Natural killer cell treated with Interleukin-12 subunit alpha and Interleukin-12 subunit beta and Interleukin-15 and Interleukin-18, amount 100 ng/mL, for 72 hours (primary cell): ENCODE results near the gene MTFR1L. TPM values are rescaled to one million over a fixed set of nuclear protein-coding genes. Genes with fewer than 3 reads are reported as not detected.

ENCODE experiments used
- ATAC-seq, 2 donors: fragments of 150-1000 bp; cut with Tn5 transposase in 1 of 2; sonication (Bioruptor Pico), chemical (Tn5 transposase) in 1 of 2; 2 replicates each; pipeline ENCODE4 v1.10.0; 2021
- DNase-seq: peaks from one replicate; pipeline ENCODE4 v3.0.0; 2022; ENCODE audit warnings: low spot score
- H3K27ac Mint-ChIP-seq, 2 donors: 1 replicate in 1 of 2; 2 replicates in 1 of 2; pipeline ENCODE4 v1.8.0; 2022; ENCODE audit warnings: mixed read lengths in 2 of 2, mild to moderate bottlenecking in 1 of 2, moderate library complexity in 1 of 2
- H3K27me3 Mint-ChIP-seq, 2 donors: 1 replicate in 1 of 2; 2 replicates in 1 of 2; pipeline ENCODE4 v1.8.0; 2022; ENCODE audit warnings: mixed read lengths in 2 of 2
- H3K36me3 Mint-ChIP-seq: one replicate; pipeline ENCODE4 v1.8.0; 2022; ENCODE audit warnings: mixed read lengths
- H3K4me1 Mint-ChIP-seq, 2 donors: 1 replicate in 1 of 2; 2 replicates in 1 of 2; pipeline ENCODE4 v1.8.0; 2022; ENCODE audit warnings: low read depth in 2 of 2, mixed read lengths in 2 of 2, mild to moderate bottlenecking in 1 of 2
- H3K4me3 Mint-ChIP-seq: one replicate; pipeline ENCODE4 v1.8.0; 2022; ENCODE audit warnings: mixed read lengths
- H3K9me3 Mint-ChIP-seq: 2 replicates; pipeline ENCODE4 v1.8.0; 2022; ENCODE audit warnings: mixed read lengths
- total RNA-seq, 2 donors: library from RNA; stranded (reverse); gene quantifications; one replicate each; pipeline ENCODE4 v1.2.3, GENCODE V29; 2022

Gene MTFR1L
- total RNA-seq, 2 donors from 2014 or later: 29.8 to 37.3 TPM

- no peaks in the 10 kb centered on the region for H3K27me3 Mint-ChIP-seq
- H3K9me3 Mint-ChIP-seq: no peaks in the 10 kb centered on the region
- H3K27ac Mint-ChIP-seq: no peak overlapping the region
- H3K4me1 Mint-ChIP-seq: peaks cover 4 to 7% of the 10 kb centered on the region in 2 donors
- ATAC-seq (no peak), DNase-seq (no peak)
- no peak overlapping the region for H3K4me3 Mint-ChIP-seq
- H3K36me3 Mint-ChIP-seq: no peaks in the 10 kb centered on the region
Measured at GRCh38 chr1:25874209-25874608, 54.5 kb downstream of the MTFR1L start.

DNA sequence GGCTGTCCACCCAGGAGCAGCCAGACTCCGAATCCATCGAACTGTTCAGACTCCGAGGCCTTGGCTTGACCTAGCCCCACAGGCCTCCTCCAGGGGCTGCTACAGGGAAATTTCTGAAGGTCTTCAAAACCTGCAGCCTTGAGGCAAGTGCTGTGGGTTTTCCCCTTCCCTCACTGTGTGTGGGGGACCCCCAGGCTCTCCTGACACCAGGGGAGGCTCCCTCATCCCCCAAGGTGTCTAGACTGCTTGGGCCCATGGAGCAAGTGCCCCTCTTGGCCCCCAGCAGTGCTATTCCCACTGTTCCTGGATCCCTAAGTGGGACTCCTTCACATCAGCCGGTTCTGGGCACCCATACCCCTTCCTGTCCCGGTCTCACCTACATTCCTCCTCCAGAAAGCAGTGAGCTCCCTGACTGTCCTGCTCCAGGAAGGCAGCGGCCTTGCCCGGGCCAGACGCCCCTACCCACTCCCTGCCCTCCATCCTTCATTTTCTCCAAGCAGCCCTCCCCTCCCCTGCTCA is 54.9 kb downstream of the MTFR1L start:
- DNase-seq (no peak), ATAC-seq (no peak)
- Mint-ChIP-seq H3K27me3 (no peaks in the 10 kb centered on the region), H3K4me3 (peak overlapping the region; percentile 83), H3K9me3 (no peaks in the 10 kb centered on the region), H3K4me1 (peaks cover 4 to 7% of the 10 kb centered on the region in 2 donors), H3K36me3 (no peaks in the 10 kb centered on the region), H3K27ac (no peak overlapping the region)

- Mint-ChIP-seq H3K36me3 (no peaks in the 10 kb centered on the region), H3K27ac (peak within 1 kb of the TSS in 1 of 2 donors; percentile 41), H3K4me1 (peaks cover 4 to 7% of the 10 kb centered on the region in 2 donors), H3K27me3 (no peaks in the 10 kb centered on the region), H3K4me3 (peak within 1 kb of the TSS; percentile 83), H3K9me3 (no peaks in the 10 kb centered on the region)
- peak; percentile 82 for DNase-seq
- ATAC-seq: peak; percentile 90 to 91
Measured at GRCh38 chr1:25875154-25875855, 55.6 kb downstream of the MTFR1L start, which contains the start of gene PAQR7. Gene PAQR7, minus strand, starts transcription at chr1:25875708. Its CDS starts 11,869 bp downstream, at chr1:25863839.

DNA sequence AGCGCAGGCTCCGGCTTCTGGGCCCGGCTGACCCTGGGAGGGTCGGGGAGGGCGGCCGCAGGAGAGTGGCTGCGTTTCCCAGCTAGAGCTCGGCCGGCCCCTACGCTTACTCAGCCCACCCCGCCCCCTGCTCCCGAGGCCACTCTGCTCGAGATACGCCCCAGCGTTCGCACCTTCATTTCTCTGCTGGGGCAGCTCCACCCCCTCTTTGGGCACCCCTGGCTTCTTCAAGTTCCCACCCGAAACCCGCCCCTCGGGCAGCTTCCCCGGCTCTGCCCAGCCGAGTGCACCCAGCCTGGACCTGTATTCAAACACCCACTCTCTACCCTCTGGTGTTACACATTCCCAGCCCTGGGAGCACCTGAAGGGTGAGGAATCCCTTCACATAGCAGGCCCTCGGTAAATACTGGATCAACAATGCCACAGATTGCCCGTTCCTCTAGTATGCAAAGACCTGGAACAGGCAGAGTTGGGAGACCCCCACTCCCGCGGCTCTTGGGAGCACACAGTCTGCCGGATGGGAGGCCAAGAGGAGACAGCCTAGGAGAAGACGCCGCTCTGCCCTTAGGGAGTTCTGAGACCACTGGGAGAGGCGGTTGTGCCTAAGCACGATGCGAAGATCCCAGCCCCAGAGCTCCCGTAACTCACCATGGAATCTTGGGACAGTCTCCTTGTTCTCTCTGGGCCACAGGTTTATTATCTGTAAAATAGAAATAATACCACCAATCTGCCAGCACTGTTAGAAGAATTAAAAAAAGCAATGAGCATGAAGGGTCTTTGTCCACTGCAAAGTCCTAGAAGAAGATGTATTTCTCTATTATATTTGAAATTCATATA is 56.3 kb downstream of the MTFR1L start:
- Mint-ChIP-seq H3K27ac (peak overlapping the region in 1 of 2 donors; percentile 41), H3K9me3 (no peaks in the 10 kb centered on the region)
- peak; percentile 60 for DNase-seq

DNA sequence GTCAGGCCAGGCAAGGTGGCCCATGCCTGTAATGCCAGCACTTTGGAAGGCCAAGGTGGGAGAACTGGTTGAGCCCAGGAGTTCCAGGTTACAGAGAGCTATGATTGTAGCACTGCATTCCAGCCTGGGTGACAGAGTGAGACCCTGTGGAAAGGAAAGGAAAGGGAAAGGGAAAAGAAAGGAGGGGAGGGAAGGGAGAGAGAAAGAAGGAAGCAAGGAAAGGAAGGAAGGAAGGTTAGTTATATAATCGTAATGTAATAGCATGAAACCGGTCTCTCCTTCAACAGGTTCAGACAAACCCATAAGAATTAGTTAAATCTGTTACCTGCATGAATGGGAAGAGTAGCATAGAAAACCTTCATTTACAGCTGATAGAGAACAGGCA is 56.9 kb downstream of the MTFR1L start:
- no peaks in the 10 kb centered on the region for H3K36me3 Mint-ChIP-seq
- no peak overlapping the region for H3K4me3 Mint-ChIP-seq
- ATAC-seq: no peak
- H3K9me3 Mint-ChIP-seq: no peaks in the 10 kb centered on the region
- no peaks in the 10 kb centered on the region for H3K27me3 Mint-ChIP-seq
- H3K27ac Mint-ChIP-seq: no peak overlapping the region
- no peak for DNase-seq
- H3K4me1 Mint-ChIP-seq: peaks cover 4 to 7% of the 10 kb centered on the region in 2 donors

More for the DNA sequence above, 56.3 kb downstream of the MTFR1L start:
- Mint-ChIP-seq H3K4me1 (peaks cover 4 to 7% of the 10 kb centered on the region in 2 donors), H3K4me3 (peak overlapping the region; percentile 83), H3K36me3 (no peaks in the 10 kb centered on the region), H3K27me3 (no peaks in the 10 kb centered on the region)
- peak; percentile 53 to 72 for ATAC-seq

DNA sequence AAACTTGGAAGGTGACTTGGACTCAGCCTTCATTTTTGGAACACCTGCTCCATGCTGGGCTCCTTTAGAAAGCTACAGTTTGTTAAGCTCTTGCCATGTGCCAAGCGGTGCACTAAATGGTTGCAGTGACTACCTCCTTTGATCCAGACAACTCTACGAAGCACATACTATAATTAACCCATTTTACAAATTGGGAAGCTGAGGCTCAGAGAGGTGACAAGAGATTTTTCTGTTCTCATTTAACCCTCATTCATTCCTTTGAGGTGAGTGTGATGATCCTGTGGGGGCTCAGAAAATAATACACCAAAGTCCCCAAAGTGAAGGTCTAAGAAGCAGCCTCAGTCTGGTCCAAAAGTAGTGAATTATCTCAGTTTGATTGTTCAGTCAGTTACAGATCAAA is 57.4 kb downstream of the MTFR1L start:
- no peaks in the 10 kb centered on the region for H3K27me3 Mint-ChIP-seq
- DNase-seq: no peak
- no peak overlapping the region for H3K4me3 Mint-ChIP-seq
- H3K36me3 Mint-ChIP-seq: no peaks in the 10 kb centered on the region
- no peak overlapping the region for H3K27ac Mint-ChIP-seq
- H3K4me1 Mint-ChIP-seq: peaks cover 4 to 7% of the 10 kb centered on the region in 2 donors
- no peak for ATAC-seq
- no peaks in the 10 kb centered on the region for H3K9me3 Mint-ChIP-seq

DNA sequence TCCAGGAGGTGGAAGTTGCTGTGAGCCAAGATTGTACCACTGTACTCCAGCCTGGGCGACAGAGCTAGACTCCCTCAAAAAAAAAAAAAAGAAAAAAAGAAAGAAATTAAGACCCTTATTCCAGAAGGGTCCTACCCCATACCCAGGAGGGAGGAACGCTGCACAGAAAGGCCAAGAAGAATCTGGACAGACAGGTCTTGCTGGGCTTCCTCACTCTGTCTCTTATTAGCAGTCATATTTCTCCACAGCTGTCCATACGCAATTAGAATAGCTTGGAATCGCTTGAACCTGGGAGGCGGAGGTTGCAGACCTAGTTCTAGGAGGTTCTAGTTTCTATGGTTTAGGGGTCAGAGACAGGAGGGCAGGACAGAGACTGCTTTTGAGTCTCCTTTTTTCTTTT is 58.9 kb downstream of the MTFR1L start:
- H3K27ac Mint-ChIP-seq: no peak overlapping the region
- no peaks in the 10 kb centered on the region for H3K27me3 Mint-ChIP-seq
- H3K4me3 Mint-ChIP-seq: no peak overlapping the region
- no peaks in the 10 kb centered on the region for H3K36me3 Mint-ChIP-seq
- ATAC-seq (no peak), DNase-seq (no peak)
- no peaks in the 10 kb centered on the region for H3K9me3 Mint-ChIP-seq
- H3K4me1 Mint-ChIP-seq: peaks cover 4 to 7% of the 10 kb centered on the region in 2 donors

DNA sequence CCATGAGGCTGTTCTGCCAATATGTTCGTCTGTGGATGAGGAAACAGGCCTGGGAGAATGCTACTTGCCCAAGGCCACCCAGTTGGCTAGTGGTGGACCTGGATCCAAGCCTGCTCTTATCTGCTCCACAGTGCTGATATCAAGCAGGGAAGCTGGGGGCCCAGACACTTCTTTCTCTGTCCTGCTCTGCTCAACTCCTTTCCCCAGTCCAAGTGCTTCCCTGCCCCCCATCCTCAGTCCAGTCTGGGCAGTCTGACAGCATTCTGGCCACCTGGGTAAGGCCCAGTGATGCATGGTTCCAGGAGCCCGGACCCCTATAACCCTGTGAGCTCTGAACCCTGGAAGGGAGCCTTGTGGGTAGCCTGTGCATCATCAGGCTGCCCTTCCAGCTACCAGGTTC is 59.9 kb downstream of the MTFR1L start:
- H3K36me3 Mint-ChIP-seq: no peaks in the 10 kb centered on the region
- no peaks in the 10 kb centered on the region for H3K9me3 Mint-ChIP-seq
- no peak for DNase-seq
- no peak overlapping the region for H3K27ac Mint-ChIP-seq
- no peak overlapping the region for H3K4me3 Mint-ChIP-seq
- no peak for ATAC-seq
- H3K27me3 Mint-ChIP-seq: no peaks in the 10 kb centered on the region
- peaks cover 4 to 7% of the 10 kb centered on the region in 2 donors for H3K4me1 Mint-ChIP-seq

DNA sequence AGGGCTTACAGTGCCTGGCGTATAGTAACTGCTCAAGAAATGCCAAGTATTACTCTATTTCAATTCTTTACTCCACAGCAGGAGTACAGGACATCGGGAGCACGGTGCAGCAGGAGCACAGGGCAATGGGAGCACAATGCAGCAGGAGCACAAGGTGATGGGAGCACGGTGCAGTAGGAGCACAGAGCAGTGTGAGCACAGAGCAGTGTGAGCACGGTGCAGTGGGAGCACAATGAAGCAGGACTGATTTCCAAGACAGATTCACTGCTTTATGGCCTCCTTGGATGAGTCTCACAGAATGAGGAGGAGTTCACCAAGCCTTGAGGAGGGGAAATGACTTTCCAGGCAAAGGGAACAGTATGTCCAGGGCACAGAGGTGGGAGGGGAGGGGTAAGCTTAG is 60.8 kb downstream of the MTFR1L start:
- Mint-ChIP-seq H3K4me3 (no peak overlapping the region), H3K4me1 (peaks cover 0 to 3% of the 10 kb centered on the region in 2 donors), H3K27ac (no peak overlapping the region), H3K9me3 (no peaks in the 10 kb centered on the region), H3K27me3 (no peaks in the 10 kb centered on the region), H3K36me3 (no peaks in the 10 kb centered on the region)
- DNase-seq (no peak), ATAC-seq (no peak)

DNA sequence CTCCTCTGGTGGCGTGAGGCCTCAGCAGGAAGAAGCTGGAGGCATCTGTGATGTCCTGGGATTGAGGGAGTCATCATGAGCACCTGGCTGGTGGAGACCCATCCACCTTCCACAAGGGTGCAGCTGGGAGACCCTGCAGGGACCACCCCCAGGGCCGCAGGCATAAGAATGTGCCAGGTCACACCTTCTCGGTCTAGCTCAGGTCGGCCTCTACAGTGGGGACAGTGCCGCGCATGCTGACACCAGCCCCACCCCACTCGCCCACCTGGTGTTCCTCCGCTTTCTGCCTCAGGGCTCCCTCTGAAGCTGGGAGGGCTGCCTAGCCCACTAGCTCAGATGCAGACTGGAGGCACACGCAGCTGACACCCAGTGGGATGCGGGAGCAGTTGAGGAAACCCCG is 61.5 kb downstream of the MTFR1L start:
- Mint-ChIP-seq H3K4me3 (no peak overlapping the region), H3K27ac (no peak overlapping the region), H3K36me3 (no peaks in the 10 kb centered on the region), H3K4me1 (peaks cover 0 to 3% of the 10 kb centered on the region in 2 donors), H3K27me3 (no peaks in the 10 kb centered on the region), H3K9me3 (no peaks in the 10 kb centered on the region)
- no peak for DNase-seq
- peak in 1 of 2 donors; percentile 47 for ATAC-seq

Other genes starting within 250 kb of the MTFR1L start
- 1 to 10 TPM in 1 of 2 donors, under 1 TPM in 1; 0.88 to 2.5 TPM for gene MAN1C1, start 203.2 kb upstream of the MTFR1L start, total RNA-seq
- 1 to 10 TPM; 6.6 to 9.6 TPM for gene SELENON, start 19.8 kb upstream of the MTFR1L start, total RNA-seq
- 10 to 100 TPM in 1 of 2 donors, 1 to 10 TPM in 1; 4.2 to 15.1 TPM for gene AUNIP, start 39.5 kb downstream of the MTFR1L start, total RNA-seq
- gene PAQR7, start 55.8 kb downstream of the MTFR1L start, total RNA-seq: 1 to 10 TPM; 5.2 to 6.3 TPM
- 100 to 1,000 TPM; 142 to 259 TPM for gene STMN1, start 86.5 kb downstream of the MTFR1L start, total RNA-seq
- 10 to 100 TPM; 14.2 to 20.0 TPM for gene PAFAH2, start 178.1 kb downstream of the MTFR1L start, total RNA-seq
- not detected for gene EXTL1, start 201.8 kb downstream of the MTFR1L start, total RNA-seq
- not detected for gene SLC30A2, start 226.2 kb downstream of the MTFR1L start, total RNA-seq
- gene TRIM63, start 247.7 kb downstream of the MTFR1L start, total RNA-seq: not detected